GM19467 (cell line): ENCODE measurements around the gene MYRIP.
"Not testable (repeated sequence)": the region's sequence is repeated elsewhere in the genome, so short reads cannot be mapped to it uniquely, and the experiment has no call there.

Experiments
- ATAC-seq: cut with Tn5 transposase; IDR thresholded peaks from one replicate; pipeline ENCODE4 v1.9.1; 2021; ENCODE audit warnings: mild to moderate bottlenecking, moderate library complexity; ENCODE audit not compliant: unreplicated experiment

Gene MYRIP

DNA sequence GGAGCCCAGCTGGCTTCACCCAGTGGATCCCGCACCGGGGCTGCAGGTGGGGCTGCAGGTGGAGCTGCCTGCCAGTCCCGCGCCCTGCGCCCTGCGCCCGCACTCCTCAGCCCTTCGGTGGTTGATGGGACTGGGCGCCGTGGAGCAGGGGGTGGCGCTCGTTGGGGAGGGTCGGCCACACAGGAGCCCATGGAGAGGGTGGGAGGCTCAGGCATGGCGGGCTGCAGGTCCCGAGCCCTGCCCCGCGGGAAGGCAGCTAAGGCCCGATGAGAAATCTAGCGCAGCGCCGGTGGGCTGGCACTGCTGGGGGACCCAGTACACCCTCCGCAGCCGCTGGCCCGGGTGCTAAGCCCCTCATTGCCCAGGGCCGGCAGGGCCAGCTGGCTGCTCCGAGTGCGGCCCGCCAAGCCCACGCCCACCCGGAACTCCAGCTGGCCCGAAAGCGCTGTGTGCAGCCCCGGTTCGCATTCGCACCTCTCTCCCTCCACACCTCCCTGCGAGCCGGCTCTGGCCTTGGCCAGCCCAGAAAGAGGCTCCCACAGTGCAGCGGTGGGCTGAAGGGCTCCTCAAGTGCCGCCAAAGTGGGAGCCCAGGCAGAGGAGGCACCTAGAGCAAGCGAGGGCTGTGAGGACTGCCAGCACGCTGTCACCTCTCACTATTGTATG, 268.6 kb downstream of the MYRIP start:
- not testable (repeated sequence) for ATAC-seq

DNA sequence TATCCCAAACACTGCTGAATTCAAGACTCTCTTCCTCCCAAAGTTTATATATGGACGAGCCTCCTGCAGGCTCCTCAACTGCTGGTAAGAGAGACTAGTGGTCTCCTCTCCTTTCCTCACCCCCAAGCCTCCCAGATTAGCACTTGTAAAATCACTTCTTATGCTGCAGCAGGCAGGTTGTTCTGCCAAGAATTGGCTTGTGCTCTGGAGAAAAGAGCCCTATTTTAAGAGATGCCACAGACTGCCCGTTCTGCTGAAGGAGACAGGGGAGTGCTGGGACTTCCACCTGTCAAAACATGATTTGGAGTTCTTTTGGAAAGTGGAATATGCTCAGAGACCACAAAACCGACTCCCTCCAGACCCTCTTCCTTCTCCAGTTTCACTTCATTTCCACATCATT, 269.2 kb downstream of the MYRIP start:
- no peak for ATAC-seq

DNA sequence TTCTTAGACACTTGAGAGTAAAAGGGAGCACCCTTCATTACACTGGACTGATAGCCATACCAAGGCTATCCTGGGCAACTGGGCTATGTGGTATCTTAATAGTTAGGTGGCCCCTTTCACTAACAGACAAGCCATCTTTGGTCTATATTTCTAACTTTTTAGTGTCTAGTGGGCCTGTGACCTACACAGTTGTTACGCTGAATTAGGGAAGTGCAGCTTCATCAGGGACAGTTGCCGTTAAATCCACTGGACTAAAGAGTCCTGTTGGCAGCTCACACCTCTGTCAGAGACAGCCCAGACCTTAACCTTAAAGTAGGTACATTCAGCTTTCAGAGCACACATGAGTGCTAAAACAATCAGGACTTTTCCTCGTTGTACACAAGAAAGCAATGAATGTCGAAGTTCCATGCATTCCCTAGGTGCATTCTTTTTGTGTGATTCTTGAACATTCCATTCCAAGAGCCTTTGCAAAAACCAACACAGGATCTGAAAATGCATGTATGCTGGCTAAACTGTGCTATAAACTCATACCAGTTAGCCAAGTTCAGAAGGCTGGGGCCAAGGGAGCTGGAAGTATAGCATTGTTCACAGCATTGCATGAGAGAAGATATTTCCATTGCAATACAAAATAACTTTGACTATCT, 269.9 kb downstream of the MYRIP start:
- ATAC-seq: no peak

DNA sequence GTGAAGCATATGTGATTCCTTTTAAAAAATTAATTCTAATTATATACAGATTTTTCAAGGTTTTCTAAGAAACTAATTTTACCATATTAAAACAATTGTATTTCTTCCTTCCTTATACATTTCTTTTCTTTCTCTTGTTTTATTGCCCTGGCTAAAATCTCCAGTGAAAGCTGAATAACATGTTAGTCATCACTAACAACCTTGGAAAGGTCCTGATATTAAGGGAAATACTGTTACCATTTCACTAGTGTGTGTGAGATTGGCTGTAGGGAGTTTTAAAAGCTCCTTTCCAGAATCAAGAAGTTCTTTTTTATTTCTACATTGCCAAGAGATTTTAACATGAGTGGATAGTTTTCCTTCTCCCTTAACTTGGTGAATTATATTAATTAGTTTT, 270.4 kb downstream of the MYRIP start:
- no peak for ATAC-seq

DNA sequence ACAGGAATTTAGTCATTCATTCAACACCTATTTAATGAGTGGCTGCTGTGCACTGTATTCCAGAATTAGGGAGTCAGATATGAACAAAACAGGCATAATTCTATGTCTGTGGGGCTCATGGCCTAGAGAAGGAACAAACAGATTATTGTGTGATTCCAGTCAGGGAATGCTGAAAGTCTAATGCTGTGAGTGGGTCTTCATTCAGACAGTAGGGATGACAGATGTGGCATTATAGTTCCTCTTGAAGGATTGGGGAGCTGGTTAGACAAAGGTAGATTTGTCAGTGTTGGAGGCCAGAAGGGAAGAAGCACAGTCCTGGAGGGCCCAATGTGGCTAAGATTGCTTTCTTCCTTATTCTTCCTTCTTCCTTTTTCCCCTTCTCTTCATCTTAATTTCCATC, 273.7 kb downstream of the MYRIP start:
- no peak for ATAC-seq

GRCh38 chr3:40084424-40084823, 275.0 kb downstream of the MYRIP start:
- ATAC-seq: not testable (repeated sequence)

- no peak for ATAC-seq
Measured at GRCh38 chr3:40086890-40087883, 277.8 kb downstream of the MYRIP start.

GRCh38 chr3:40088527-40089170, 279.2 kb downstream of the MYRIP start:
- no peak for ATAC-seq

GRCh38 chr3:40096661-40097111, 287.3 kb downstream of the MYRIP start:
- ATAC-seq: no peak

GRCh38 chr3:40097131-40098117, 288.0 kb downstream of the MYRIP start:
- no peak for ATAC-seq

DNA sequence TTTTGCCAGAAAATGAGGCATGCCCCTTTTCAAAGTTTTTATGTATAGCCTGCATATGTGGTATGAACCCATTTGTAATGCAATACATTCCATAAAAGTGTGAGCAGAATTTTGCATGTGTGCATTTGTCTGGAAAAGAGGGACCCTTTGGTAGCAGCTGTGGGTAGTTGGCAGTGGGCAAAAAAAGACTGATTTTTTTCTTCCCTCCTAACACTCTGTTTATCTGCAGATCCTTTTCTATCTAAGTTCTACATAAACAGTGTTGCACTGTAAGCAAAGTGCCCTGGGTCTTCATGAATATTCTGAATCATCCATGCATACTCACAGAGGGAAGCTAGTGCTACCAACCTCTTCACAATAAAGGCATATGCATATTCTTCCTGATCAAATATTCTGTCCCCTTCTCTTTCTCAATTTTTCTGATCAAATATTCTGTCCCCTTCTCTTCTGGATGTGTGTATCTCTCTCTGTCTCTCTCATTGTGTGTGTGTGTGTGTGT, 288.9 kb downstream of the MYRIP start:
- ATAC-seq: no peak

- ATAC-seq: no peak
Measured at GRCh38 chr3:40099871-40100270, 290.5 kb downstream of the MYRIP start.

GRCh38 chr3:40102182-40102581, 292.8 kb downstream of the MYRIP start:
- no peak for ATAC-seq

DNA sequence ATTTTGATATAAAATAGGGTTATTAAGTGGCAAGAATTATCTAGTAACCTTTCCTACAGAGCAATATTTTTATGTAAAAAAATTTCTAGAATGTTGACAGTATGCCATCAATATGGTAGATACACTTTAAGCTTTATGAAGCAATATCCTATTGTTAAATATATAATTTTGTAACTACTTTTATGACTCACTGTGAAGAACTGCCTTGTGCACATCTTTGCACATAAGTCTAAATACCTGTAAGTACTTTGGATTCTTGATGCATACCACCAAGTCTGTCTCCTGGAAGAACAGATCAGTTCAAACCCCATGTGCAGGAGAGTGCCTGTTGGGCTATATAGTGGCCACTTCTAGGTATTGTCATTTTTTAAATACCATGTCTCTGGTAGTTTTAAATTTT, 294.4 kb downstream of the MYRIP start:
- no peak for ATAC-seq

- no peak for ATAC-seq
Measured at GRCh38 chr3:40104441-40104840, 295.0 kb downstream of the MYRIP start.

GRCh38 chr3:40108643-40109042, 299.2 kb downstream of the MYRIP start:
- ATAC-seq: no peak

DNA sequence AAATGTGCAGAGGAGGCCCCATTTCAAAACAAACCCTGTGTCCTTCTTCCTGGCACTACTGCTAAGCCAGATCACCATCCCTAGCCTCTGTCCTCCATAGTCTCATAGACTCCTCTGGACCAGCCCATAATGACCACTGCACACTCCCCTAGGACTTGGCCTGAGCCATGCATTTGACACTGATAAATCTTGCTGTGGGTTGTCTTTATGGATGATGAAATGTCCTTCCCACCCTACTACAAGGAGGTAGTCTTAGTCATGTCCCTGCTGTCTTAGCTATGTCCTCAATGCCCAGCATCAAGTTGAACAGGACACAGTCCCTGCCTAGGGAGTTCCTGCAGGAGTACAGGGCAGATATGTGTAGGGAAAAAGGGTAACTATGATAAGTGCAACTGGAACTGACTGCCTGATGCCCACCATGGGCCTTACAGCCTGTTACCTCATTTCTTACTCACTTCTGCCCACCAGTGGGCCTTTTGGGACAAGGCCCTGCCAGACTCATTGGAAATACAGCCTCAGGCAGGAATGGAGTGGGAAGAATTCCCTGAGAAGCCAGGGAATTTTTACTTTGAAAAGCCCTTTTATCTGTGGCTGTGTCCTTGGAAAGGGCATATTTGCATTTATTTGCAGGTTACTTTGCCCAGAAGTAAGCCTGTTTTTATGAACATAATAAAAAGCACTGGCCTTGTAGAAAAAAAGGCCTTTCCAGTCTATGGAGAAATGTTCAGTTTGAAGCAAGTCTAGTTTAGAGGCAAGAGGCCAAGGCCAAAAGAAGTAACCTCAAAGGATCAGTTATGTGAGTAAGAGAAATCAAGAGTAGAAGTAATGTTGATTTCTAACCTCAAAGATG, 300.5 kb downstream of the MYRIP start:
- no peak for ATAC-seq

DNA sequence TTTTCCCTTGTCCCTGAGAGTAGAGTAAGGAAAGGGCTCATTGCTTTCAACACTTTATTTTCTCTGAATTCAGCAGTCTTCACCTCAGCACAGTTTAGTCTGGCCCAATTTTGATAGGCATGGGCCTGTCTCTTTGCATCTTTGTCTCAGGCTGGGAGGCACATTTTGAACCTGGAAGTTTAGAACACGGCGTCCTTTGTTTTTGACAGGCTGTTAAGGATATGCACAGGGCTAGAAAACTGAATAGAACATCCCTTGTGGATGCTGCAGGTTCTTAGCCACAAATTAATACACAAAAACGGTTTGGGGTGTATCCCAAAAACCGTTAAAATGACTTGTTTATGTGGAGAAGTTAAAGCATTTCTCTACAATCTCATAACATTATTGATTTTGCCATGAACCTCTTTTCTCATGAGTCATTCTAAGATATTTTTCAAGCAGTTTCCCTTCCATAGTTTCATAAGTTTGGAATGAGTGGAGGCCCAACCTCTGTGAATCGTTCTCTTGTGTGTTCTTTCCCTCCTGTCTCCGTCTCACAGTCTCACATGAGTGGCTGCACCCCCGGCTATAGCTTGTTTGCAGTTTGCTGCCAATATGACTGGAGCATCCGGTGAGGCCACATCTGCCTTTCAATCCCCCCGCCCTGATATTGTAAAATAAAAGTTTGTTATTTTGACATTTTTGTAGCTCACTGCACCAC, 307.2 kb downstream of the MYRIP start:
- ATAC-seq: no peak
